Stimulated activated CD8-positive, alpha-beta memory T cell treated with anti-CD3 and anti-CD28 coated beads, Interleukin-12 subunit alpha, Interleukin-12 subunit beta, amount 100 ng/mL, for 24 hours (primary cell): ENCODE measurements around the gene VPS13D.
A peak's percentile ranks its signal among the peaks of the same experiment; 100 is the strongest.

ENCODE experiments used
- DNase-seq: peaks from one replicate; pipeline ENCODE4 v3.0.0-alpha.2; 2020; ENCODE audit errors: extremely low read depth

The VPS13D gene

DNA sequence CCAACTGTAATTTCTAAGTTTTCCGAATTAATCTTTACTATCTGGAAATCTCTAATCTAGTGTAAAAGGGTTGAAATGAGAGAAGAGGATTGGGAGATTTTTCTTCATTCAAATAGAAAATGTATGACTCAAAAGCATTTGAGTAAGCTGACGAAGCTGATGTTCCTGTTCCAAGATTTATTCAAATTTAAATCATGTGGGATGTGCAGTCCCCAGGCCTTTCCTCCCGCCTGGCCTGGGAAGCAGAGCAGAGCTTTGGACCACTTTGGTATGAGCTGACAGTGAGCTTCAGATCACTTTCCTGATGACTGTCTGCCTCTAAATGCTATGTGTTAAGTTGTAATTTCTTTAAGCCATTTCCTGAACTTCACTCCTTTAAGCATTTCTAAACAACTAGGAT is 196.2 kb downstream of the VPS13D start:
- no peak for DNase-seq

DNA sequence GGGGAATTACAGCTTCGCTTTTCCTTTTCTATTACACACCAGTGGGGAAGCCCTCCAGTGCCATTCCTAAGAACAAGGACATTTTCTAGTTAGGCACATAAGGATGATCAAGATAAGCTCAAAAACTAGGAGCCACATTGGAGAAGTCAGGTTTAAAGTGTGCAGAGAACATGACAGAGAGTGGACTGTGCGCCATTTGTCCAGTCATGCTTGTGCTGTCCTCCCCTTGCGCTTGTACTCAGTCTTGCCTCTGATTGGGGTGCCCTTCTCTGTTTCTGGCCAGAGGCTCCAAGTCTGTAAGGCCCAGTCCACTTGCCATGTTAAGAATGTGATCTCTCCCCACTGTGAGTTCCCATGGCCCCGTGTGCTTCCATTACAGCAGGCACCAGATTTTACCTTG is 198.5 kb downstream of the VPS13D start:
- DNase-seq = no peak

DNA sequence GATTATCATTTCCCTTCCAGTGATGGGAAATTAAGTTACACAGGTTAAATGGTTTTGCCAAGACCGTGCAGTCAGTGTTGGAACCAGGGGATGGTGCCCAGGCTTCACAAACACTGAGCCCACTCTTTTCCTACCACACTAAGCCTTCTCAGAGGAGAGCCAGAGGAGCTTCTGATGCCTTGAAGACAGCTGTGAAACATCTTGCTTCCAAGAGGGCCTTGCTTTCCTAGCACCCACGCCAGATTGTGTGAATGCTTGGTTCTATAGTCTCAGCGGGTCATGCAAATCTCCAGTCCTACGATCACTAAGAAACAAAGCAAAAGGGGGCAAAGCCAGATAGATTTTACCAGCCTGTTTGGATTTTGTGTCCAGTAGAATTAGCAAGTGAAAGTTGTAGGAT is 200.7 kb downstream of the VPS13D start:
- DNase-seq = no peak

DNA sequence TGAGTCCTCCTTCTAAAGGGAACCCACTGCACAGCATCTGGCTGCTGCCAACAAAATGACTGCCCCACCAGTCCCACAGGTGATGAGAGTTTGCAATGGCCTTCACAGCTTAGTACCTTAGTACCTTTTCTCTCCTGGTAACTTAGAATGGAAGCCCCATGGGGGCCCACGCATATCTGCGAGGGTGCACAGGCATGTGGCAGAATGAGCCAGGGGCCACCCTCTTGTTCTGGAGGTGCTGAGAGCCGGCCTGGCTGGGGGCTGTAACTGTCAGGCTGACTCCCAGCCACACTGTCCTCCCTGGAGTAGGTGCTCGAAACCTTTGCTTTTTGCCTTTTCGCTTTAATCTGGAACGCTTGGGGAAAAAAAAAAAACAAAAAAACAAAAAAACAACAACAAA is 203.1 kb downstream of the VPS13D start:
- no peak for DNase-seq

DNA sequence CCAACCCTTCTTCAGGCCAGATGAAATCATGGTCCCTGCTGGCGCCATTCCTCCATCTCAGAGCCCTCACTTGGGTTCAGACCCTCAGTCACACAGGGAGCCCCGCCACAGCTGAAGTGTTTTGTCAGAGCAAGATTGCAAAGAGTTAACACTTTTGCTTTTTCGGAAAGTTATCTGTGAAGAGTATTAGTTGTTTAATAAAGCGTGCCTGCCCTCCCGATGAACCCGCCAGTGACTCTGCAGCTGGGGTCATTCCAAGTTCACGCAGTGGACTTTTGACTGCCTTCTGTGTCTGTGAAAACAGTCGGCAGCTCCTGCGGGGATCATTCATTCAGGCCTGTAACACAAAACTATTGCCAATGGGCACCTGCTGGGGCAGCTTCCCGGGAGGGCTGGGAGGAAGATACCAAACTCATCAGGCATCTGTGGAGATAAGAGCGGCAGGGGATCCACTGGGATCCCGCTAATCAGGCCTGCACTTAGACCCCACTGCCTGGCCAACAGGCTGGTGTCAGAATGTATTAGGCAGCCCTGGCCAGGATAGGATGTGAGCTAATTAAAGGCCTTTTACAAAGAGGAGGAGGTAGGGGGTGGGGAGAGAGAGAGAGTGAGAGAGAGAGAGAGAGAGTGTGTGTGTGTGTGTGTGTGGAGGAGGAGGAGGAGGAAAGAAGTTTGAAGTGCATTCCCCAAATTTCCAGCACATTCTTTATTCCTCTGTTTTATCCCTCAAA is 203.7 kb downstream of the VPS13D start:
- DNase-seq = no peak

DNA sequence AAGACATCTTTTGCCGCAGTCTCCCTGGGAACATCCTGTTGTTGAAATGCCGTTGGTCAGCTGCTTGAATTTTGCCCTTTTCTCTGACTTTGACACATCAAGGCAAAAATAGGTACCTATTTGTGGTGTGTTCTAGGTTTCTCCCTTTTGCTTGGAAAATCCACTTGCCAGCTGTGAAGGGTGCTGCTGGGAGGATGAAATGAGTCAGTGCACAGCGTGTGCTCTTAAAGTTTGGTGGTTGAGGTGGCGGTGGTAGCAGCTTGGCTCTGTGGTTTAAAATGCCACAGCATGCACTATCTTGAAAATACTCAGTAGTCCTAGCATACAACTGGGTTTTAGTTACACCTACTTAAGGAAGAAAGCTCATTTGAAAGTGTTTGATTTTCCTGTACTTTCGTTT is 204.3 kb downstream of the VPS13D start:
- DNase-seq = peak; percentile 39

DNA sequence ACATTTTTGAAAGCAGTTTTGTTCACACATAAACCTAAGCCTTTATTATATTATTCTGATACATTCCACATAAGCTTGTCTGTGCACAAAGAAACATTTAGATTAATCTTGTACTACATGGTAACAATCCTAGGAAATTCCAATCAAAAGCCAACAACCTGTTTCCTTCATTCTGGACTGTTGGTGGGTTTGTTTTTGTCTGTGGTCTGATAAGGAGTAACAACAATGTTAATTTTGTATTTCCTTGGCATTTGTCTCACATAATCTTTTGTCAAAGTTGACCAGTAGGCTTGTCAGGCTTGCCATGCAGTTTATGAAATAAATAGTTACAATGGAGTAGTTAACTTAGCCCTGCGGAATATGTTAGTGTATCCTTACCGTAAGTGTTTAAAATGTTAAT is 204.9 kb downstream of the VPS13D start:
- DNase-seq = no peak

DNA sequence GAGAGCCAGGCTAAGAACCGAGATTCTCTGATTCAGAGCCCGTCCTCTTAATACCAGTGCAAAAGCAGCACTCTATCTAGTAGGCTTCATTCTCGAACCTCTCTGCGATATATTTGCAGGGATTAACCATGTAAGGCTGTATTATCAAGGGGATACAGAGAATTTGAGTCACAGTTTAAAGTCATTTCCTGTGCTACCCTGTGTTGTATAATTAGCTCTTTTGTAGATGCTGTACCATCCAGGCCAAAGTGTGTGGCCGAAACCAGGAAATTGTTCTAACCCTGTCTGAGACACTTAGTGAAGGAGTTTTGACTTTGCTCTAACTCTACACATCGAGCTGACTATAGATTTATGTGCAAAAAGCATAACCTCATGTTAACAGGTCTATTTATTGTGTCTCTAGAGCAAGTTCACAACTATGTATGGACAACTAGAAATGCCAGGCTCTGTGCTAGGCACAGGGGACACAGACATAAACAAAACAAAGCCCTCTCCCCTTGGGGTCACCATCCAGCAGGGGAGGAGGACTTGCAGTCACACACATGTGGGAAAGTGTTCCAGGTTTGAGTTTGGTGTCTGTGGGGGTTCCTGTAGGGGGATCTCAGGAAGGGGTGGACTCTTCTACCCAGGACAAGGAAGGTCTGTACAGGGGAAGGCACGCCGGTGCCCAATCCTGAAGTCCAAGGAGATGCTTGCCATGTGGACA is 206.0 kb downstream of the VPS13D start:
- DNase-seq = no peak

DNA sequence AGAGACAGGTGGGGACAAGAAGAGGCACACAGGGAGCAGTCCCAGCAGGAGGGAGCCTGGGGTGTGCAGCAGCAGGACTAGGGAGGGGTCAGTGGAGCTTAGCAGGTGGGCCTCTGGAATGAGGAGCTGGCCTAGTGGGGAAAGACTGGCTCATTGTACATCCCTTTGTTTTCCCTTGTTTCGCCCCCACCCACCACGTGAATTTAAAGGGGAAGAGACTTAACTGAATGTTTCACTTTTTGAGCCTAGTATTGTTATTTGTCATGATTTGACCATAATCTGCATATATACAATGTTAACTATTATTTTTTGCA is 206.5 kb downstream of the VPS13D start:
- DNase-seq = no peak

DNA sequence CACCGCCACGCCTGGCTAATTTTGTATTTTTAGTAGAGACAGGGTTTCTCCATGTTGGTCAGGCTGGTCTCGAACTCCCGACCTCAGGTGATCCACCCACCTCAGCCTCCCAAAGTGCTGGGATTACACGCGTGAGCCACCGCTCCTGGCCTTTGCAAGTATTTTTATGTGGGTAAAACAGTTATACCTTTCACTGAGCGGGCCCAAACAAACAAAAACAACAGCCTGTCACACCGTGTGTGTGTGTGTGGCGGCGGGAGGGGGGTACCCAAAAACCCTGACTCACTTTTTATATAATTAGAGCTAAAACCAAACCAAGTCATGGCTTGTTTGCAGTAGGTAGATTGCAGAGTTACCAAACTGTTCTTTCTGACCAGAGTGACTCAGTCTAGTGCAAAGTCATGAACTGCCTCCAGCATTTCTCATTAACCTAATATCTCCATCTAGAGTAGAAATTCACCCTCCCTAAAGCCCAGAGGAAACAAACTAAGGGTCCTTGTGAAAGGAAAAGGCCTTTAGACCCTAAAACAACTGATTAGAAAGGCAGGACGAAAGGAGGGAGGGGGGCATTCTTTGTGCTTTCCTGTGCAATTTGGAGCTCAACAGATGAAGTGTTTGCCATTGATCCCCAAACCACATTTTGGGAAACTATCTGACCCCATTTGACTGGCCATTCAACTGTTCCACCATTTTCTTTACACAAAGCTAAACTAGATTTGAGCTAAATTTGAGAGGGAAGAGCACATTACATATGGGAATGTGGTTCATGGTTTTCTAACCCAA is 207.2 kb downstream of the VPS13D start:
- no peak for DNase-seq

DNA sequence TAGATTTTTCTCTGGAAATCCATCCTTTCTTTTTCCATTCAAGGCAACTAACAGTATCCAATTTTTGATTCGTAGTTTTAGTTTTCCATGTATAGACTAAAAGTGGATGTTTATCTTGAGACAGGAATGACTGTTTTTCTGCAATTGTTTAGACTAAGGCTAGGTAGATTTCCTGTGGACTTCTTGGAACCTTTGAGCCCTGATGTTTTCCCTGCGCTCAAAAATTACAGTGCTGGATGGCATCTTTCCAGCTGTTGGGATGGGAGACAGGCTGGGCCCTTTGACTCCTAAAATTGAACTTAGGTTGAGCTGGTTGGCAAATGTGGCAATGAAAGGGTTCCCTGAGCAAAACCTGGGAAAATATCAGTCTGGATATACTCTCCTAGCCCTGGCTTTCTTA is 207.8 kb downstream of the VPS13D start:
- no peak for DNase-seq

DNA sequence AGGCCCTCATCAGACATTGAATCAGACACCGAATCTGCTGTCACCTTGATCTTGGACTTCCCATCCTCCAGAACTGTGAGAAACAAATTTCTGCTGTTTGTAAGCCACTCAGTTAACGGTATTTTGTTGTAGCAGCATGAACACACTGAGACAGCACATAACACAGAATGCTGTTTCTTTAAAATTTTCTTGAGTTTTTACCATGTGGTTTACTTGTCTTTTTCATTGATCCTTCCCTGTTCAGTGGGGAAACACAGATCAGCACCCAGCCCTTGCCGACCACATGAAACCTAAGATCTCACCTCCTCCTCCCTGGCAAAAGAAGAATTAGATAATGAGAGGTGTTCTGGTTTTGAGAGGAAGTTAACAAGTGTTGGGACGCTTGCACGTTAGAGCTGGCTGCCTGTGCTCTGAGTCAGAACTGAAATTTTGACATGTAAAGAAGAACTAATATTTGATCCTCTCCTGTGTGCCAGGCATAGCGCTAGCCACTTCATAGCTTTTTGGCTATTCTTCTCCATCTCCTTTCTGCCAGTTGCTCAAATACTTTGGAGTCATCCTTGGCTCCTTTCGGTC is 208.6 kb downstream of the VPS13D start:
- no peak for DNase-seq

DNA sequence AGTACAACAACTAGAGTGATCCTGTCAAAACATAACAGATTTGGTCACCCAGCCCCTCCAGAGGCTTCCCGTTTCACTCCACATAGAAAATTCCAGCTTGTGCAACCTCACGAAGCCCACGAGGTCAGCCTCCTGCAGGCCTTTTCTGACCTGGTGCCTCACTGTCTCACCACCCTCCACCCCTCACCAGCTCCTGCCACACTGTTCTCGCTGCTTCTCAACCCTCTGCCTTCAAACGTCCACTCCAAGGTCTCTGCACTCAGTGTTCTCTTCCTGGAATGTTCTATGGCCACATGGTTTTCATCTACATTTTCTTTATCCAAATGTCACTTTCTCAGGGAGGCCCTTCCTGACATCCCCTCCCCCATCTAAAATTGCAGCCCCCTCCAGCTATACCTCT is 209.2 kb downstream of the VPS13D start:
- DNase-seq = no peak

DNA sequence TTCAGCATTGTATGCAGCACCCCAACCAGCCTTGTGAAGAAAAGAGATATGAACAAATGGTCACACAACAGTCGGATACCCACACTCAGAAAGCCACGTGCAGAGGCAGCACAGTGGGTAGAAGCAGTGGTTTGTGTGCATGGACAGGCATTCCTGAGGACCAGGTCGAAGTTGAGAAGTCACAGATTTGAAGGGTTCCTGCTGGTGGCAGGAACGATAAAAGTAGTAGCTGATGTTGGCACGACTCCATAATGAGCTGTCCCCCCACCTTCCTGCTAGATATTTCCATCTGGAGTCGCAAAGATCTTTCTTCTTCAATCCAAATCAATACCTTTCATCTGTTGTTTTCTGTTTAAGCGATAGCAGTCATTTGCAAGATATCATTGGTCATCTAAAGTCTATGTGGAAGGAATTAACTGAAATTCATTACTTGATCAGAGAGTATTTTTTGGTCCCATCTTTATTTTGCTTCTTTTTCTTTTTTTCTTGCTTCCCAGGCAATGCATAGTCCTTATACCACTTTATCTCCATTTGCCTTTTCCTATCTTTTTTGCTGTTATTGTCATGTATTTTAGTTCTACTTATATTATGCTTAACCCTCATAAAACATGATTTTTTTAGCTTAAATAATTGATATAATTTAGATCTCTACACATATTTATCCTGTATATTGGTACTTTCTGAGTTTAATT is 211.7 kb downstream of the VPS13D start:
- no peak for DNase-seq

DNA sequence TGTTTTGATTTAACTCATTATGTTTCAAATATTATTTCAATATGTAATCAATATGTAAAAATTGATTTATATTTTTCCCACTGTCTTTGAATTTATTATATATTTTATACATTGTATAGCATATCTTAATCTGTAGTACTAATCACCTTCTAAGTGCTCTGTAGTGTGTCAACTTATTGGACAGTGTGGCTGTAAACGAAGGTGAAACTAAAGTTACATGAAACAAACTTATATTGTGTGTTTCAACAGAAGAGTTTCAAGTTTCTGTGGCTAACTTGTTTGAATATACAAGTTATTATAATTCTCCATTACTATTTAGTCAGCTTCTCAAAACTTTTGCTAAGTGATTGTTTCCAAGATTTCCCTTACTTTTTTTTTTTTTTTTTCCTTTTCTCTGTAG is 212.4 kb downstream of the VPS13D start:
- DNase-seq = no peak

DNA sequence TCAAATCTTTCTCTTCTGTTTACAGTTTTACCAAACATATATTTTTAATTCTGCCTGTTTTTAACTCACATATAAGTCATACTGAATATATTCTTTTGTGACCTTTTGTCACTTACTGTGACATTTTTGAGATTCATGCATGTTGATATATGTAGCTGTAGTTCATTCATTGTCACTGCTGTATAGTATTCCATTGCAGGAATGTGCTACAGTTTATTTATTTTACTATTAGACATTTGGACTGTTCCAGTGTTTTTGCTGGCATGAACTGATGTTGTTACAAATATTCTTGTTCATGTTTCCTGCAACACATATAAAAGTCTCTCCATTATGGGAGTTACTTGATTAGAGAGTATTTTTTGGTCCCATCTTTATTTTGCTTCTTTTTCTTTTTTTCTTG is 213.3 kb downstream of the VPS13D start:
- no peak for DNase-seq

DNA sequence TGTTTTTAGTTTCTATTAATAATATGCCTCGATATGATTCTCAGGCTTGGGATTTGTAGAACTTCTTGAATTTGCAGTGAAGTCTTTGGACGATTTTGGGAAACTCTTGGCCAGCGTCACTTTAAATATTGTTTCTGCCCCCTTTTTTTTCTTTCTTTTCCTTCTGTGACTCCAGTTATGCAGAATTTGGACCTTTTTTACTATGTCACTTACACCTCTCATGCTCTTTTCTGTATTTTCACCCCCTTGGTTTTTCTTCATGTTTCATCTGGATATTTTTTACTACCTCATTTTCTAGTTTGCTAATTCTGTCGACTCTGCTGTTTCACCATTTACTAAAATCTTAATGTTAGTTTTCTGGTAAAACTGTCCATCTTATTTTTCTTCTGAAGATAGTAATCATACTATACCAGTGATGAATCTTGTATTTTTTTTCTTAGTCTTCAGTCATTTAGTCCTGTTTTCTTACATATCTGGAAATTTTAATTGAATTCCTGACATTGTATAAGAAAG is 214.6 kb downstream of the VPS13D start:
- DNase-seq = no peak

DNA sequence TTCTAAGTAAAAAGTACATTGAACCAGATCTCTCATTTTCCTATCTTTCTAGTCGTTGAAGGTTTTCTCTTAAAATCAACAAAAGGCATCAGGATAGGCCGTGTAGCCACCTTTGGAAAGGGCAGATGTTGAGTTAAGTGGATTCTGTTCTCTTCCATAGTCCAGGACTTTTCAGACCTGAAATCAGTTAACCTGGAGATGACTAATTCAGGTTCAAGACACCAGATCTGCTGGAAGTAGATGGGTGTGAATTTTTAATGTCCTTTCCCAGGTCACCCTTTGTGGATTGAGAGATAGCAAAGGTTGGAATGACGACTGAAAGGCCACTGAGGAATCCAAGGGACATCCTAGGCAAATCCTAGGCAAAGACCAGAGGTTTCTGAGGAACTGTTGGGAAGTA is 215.4 kb downstream of the VPS13D start:
- DNase-seq = no peak

DNA sequence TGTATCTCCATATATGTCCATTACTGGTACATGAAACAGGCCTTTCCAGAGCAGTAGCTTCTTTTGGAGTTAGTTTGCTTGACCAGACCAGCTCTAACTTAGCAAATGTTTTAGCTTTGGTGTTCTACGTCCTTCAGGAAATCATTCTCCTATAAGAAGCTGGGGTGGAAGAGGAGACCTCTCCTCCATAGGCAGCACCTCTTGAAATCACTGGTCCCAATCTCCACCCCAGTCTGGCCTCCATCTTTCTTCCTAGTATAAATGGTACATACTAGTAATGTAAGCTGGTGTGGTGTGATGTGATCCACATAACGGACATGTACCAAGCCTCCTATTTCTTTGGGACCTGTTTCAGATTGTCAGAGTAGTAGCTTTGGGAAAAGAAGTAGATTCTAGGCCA is 216.8 kb downstream of the VPS13D start:
- DNase-seq = no peak

DNA sequence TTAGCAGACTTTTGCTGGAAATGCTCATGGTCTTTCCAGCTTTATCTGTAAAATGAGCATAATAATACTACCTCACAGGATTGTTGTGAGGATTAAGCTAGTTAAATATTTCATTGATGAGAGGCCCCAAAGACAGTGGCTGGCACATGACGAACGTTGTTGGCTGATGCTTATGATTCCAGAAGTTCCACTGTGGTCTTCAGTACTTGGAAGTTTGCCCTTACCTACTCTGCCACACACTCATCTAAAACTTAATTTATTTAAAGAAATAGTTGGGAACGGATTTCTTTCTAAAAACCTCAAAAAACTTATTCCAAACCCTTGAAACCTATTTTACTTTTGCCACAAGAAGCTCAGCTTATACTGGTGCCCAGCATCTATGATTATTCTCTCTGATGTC is 217.5 kb downstream of the VPS13D start:
- no peak for DNase-seq

DNA sequence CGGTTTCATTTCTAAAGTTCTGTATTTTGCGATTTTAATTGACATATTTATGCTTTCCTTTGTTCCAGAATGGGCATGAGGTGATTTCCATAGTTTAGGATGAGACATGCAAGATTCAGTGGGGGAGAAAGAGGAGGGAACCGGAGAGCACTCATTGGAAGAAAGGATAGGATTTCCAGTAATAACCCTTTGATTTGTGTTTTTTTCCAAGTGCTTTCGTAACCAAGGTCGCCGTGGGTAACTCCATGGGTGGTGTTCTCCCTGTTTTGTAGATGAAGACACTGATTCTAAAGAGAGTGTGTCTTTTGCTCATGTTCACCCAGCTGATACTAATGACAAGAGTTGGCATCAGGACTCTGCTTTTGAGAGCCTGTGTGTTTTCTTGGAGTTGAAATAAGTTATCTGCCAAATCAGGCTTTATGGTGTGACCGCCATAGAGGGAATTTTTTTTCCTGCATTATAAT is 218.1 kb downstream of the VPS13D start:
- DNase-seq = no peak

DNA sequence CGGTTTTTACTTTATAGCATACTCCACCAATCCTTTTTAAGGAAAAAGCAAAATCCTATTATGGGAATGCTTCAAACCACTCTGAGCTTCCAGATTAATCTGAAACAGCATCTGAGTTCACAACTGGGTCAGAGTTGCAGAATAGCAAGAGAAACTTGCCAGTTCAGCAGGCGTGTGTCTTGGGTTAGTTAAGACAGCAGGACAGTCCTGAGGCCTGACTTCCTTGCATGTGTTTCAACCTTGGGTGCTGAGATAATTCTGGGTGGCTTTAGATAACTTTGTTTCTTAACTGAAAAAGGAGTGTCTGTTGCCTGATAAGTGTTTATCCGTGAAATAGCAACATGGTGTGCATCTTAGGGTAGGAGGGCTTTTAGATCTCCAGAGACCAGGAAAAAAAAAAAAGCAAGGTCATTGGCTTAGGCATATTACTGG is 218.9 kb downstream of the VPS13D start:
- no peak for DNase-seq
